Prostate gland (tissue), 2 donors: ENCODE data around the gene SSTR5.

Experiments used
- CTCF ChIP-seq, 4 experiments: fragments of 200-600 bp in 2 of 4; fragments of 450-650 bp in 2 of 4; sonication (generic) in 2 of 4; IDR thresholded peaks; 1 replicate in 3 of 4; 2 replicates in 1 of 4; pipeline ENCODE4 v1.5.1; 2016 to 2019; ENCODE audit warnings: antibody characterized with exemption in 4 of 4, mild to moderate bottlenecking in 2 of 4, moderate library complexity in 2 of 4
- POLR2A ChIP-seq: fragments of 450-650 bp; IDR thresholded peaks from one replicate; pipeline ENCODE4 v1.6.1; 2016; ENCODE audit warnings: antibody characterized with exemption, mild to moderate bottlenecking
- POLR2AphosphoS5 ChIP-seq: sonication (generic); formaldehyde crosslinking; IDR thresholded peaks from one replicate; pipeline ENCODE4 v1.6.1; 2017; ENCODE audit warnings: antibody characterized with exemption

DNA sequence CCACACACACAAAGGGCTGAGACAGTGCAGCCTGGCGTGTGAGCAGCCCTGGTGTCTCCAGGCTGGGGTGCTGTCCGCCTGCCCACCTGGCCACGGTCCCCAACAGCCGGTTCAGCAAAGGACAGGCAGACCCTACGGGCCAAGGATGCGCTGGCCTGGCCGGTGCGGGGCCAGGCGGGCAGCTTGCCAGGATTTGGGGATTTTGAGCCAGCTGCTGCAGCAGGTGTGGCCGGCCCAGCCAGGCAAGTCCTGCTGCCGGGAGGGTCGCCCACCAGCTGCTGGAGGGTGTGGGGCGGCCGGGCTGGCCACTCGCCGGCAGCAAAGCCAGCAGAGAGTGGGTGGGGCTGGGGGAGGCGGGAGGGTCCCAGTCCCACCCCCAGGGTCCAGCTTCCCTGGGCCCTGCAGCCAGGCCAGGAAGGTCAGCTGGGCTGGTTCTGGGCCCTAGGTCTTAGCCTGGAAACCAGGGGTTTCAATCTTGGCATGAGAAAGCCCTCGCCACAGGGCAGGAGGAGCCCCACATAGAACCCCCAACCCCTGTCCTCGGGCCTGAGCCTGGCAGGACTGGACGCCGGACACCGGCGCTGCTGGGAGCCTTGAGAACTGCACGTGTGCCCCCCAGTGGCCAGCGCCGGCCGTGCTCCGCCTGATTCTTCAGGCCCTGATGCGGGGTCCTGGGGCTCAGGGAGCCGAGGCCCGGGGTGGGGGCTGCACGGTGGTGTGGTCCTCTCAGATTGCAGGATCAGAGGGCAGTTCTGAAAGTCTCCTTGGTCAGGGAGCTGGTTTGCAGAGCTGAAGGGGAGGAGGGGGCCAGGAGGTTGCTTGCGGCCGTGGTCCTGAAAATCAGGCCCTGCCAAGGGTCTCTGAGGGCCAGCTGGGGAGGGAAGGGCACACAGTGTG is 17.6 kb upstream of the SSTR5 start:
- TF ChIP-seq POLR2A (no peak), CTCF (IDR thresholded peaks at IDR 0.05) (peak; percentile 44 to 92 (median 87)), POLR2AphosphoS5 (no peak)
